SK-N-SH treated with all-trans-retinoic acid at 6 μM for 48 hours (cell line): ENCODE measurements around the gene LAMTOR4.

ENCODE experiments used
- CSRNP3 ChIP-seq: fragments of 250-450 bp; sonication (Bioruptor Pico); IDR thresholded peaks from 2 replicates; pipeline ENCODE4 v1.5.1; 2021; ENCODE audit warnings: mild to moderate bottlenecking, moderate library complexity
- RARB ChIP-seq: fragments of 250-450 bp; sonication (Bioruptor Pico); IDR thresholded peaks from 2 replicates; pipeline ENCODE4 v1.8.0; 2021; ENCODE audit warnings: mild to moderate bottlenecking, moderate library complexity
- TF ChIP-seq, protein P1 (sequence below): fragments of 250-450 bp; sonication (Bioruptor Pico); IDR thresholded peaks from 2 replicates; pipeline ENCODE4 v1.8.0; 2020; ENCODE audit warnings: mild to moderate bottlenecking, moderate library complexity, borderline replicate concordance

DNA sequence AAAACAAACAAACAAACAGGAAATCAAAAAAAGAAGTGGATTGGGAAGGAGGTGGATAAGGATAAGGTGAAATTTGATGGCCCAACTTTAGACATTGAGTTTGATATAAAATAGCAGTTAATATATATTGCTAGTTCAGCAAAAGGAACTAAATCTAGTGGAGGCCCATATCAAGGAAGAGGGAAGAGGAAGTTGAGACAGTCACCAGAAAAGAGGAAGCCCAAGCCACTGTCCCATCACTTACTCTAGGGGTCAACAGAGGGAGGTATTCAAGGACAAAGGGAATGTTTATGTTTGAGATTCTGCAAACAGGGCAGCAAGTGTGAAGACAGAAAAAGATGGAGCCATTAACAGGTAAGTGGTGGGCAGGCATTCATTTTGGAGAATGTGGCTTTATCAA is 3.7 kb downstream of the LAMTOR4 start:
- TF ChIP-seq RARB (CRISPR knock-in tag) (no peak), CSRNP3 (no peak)
- TF ChIP-seq, protein P1, sequence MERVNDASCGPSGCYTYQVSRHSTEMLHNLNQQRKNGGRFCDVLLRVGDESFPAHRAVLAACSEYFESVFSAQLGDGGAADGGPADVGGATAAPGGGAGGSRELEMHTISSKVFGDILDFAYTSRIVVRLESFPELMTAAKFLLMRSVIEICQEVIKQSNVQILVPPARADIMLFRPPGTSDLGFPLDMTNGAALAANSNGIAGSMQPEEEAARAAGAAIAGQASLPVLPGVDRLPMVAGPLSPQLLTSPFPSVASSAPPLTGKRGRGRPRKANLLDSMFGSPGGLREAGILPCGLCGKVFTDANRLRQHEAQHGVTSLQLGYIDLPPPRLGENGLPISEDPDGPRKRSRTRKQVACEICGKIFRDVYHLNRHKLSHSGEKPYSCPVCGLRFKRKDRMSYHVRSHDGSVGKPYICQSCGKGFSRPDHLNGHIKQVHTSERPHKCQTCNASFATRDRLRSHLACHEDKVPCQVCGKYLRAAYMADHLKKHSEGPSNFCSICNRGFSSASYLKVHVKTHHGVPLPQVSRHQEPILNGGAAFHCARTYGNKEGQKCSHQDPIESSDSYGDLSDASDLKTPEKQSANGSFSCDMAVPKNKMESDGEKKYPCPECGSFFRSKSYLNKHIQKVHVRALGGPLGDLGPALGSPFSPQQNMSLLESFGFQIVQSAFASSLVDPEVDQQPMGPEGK (CRISPR knock-in tag): no peak
